Common myeloid progenitor, CD34-positive (primary cell): Measurements from ENCODE around the gene BCAR3.

Experiments
- CTCF ChIA-PET: fragments of 350-600 bp; sonication (Branson Sonifier 250); formaldehyde crosslinking; loops from one replicate; lab custom pipeline; 2021; ENCODE audit warnings: antibody characterized with exemption; lab: Charles Lee
- POLR2A ChIA-PET: fragments of 350-600 bp; sonication (Branson Sonifier 250); formaldehyde crosslinking; loops from one replicate; lab custom pipeline; 2021; ENCODE audit warnings: antibody characterized with exemption; lab: Charles Lee
- DNase-seq, 3 donors: peaks; one replicate each; pipeline versions ENCODE4 v3.0.0 to v3.0.0-alpha.2; 2013
- H3K27ac ChIP-seq, 2 experiments: 1 replicate in 1 of 2; 2 replicates in 1 of 2; pipeline ENCODE4 v1.7.0; 2013; ENCODE audit warnings: inconsistent platforms in 2 of 2, low read length in 2 of 2, mild to moderate bottlenecking in 2 of 2, low read depth in 1 of 2, moderate library complexity in 1 of 2; ENCODE audit not compliant: severe bottlenecking in 2 of 2, insufficient read depth in 1 of 2, poor library complexity in 1 of 2
- H3K27me3 ChIP-seq, 5 experiments: replicated peaks in 2 of 5; 1 replicate in 3 of 5; 2 replicates in 2 of 5; pipeline versions ENCODE4 v1.6.1 to v1.7.0; 2013; ENCODE audit warnings: low read length in 4 of 5, mild to moderate bottlenecking in 2 of 5, moderate library complexity in 2 of 5, inconsistent platforms in 1 of 5; ENCODE audit not compliant: insufficient read depth in 5 of 5, control insufficient read depth in 4 of 5
- H3K36me3 ChIP-seq, 4 experiments: 1 replicate in 2 of 4; 2 replicates in 2 of 4; pipeline versions ENCODE4 v1.6.1 to v1.7.0; 2013; ENCODE audit warnings: low read length in 3 of 4, control low read depth in 1 of 4, mild to moderate bottlenecking in 1 of 4; ENCODE audit not compliant: control insufficient read depth in 4 of 4, insufficient read depth in 4 of 4
- H3K4me1 ChIP-seq, 4 experiments: 1 replicate in 3 of 4; 2 replicates in 1 of 4; pipeline versions ENCODE4 v1.6.1 to v1.7.1; 2013; ENCODE audit warnings: low read length in 3 of 4, mild to moderate bottlenecking in 3 of 4, control low read depth in 1 of 4, inconsistent platforms in 1 of 4, moderate library complexity in 1 of 4; ENCODE audit not compliant: control insufficient read depth in 4 of 4, insufficient read depth in 4 of 4; ENCODE audit errors: control extremely low read depth in 1 of 4
- H3K4me3 ChIP-seq, 7 experiments: 1 replicate in 4 of 7; 2 replicates in 3 of 7; pipeline versions ENCODE4 v1.5.1 to v1.7.0; 2013; ENCODE audit warnings: mild to moderate bottlenecking in 7 of 7, low read length in 6 of 7, moderate library complexity in 6 of 7, inconsistent platforms in 2 of 7, low read depth in 2 of 7, control low read depth in 1 of 7; ENCODE audit not compliant: insufficient read depth in 4 of 7, control insufficient read depth in 1 of 7; ENCODE audit errors: extremely low read depth in 1 of 7
- H3K9me3 ChIP-seq, 5 experiments: 1 replicate in 4 of 5; 2 replicates in 1 of 5; pipeline versions ENCODE4 v1.6.1 to v1.7.1; 2013; ENCODE audit warnings: low read length in 4 of 5, mild to moderate bottlenecking in 2 of 5, inconsistent platforms in 1 of 5, low read depth in 1 of 5, moderate library complexity in 1 of 5; ENCODE audit not compliant: control insufficient read depth in 4 of 5, insufficient read depth in 2 of 5; ENCODE audit errors: control extremely low read depth in 1 of 5
- WGBS: methylation state at CpG from one replicate; pipeline ENCODE4 v1.1.5; 2013; ENCODE audit not compliant: insufficient coverage; 5-methylcytosine and 5-hydroxymethylcytosine counted together

Gene BCAR3

DNA sequence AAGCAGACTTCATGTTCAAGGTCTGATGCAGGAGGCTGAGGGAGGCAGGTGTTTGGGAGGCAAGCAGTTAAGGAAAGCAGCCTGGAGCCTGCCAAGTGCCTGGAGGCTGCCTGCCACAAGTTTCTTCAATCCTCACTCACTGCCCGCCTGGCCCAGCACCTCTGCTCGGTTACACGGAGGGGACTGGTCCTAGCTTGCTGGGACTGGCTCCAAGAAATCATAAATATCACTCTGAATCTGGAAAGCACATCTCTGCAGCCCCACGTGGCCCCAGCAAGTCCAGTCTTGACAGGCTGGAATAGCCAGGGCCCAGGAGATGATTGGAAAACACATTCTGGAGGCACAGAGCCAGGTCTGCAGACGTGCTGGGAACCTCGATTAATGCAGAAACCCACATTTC, 83.9 kb downstream of the BCAR3 start:
- no peaks in the 10 kb centered on the region for H3K27me3 ChIP-seq
- no peak for DNase-seq
- H3K36me3 ChIP-seq: no peaks in the 10 kb centered on the region
- no peak overlapping the region for H3K27ac ChIP-seq
- no peak overlapping the region for H3K4me3 ChIP-seq
- POLR2A ChIA-PET: no interaction called here
- 96% methylated on average over 4 of the region's 6 CpGs for WGBS
- H3K9me3 ChIP-seq: no peaks in the 10 kb centered on the region
- CTCF ChIA-PET: no interaction called here
- H3K4me1 ChIP-seq: peaks cover 0 to under 1% (median 0%) of the 10 kb centered on the region in 4 experiments

DNA sequence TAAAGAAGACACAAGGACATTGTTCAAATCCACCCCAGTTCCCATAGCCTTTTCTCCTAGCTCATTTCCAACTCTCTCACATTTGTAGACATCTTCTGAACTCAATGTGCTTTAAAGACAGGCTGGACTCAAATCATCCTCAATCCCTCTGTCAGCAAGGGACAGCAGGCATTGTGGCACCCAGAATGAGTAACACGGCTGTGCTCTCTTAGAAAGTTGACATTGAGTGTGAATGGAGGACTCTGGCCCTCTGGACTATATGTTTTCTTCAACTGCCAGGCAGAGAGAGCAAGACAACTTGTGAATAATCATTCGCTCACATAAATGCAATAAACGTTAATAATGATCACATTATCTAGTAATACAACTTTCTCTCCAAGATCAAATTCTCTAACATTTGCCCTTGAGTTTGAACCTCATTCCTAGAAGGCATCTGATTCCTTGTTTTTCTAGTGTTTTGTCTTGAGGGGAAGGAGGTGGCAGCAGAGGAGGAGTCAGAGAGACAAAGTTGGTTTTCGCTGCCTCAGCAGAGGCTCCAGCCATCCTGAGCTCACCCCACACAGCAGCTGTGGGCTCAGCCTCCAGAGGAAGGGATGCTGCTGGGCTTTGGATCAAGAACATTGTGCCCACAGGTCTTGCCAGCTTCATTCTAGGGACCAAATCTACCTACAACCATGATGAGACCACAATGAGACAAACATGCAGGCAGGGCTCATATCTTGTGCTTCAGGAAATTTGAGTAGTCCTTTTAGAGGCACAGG, 85.1 kb downstream of the BCAR3 start:
- no peak overlapping the region for H3K4me3 ChIP-seq
- H3K27ac ChIP-seq: no peak overlapping the region
- no peaks in the 10 kb centered on the region for H3K9me3 ChIP-seq
- ChIA-PET CTCF (interaction anchor here (0.7 to 1.8 kb wide), 2 partner anchors 9 to 33 kb away, joined by 3 to 4 read pairs; no protein-coding TSS in a partner anchor), POLR2A (interaction anchor here (0.7 kb wide), 1 partner anchor 9 kb away, joined by 3 read pairs; no protein-coding TSS in a partner anchor)
- H3K4me1 ChIP-seq: peaks cover 0 to 12% (median 10%) of the 10 kb centered on the region in 4 experiments
- no peaks in the 10 kb centered on the region for H3K36me3 ChIP-seq
- no peaks in the 10 kb centered on the region for H3K27me3 ChIP-seq
- 97% methylated on average over 4 of the region's 4 CpGs for WGBS
- no peak for DNase-seq

DNA sequence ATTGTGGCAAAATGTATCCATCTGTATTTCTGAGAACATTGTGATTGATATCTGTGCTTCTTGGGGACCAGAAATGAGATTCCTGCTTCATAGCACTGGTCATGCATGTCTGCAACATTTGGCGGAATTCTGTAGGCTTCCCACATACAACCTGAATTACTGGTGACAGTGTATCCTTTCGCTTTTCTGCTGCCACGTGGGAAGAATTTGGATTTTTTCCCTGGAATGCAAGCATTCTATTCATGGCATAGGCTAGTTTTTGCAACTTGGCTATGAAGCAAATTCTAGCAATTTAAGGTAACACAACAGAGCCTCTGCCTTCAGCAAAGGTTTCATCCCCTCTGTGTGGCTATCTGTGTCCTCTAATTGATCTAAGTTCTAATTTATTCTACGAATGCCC, 85.9 kb downstream of the BCAR3 start:
- Histone ChIP-seq H3K27ac (no peak overlapping the region), H3K36me3 (no peaks in the 10 kb centered on the region), H3K9me3 (no peaks in the 10 kb centered on the region), H3K4me1 (peaks cover under 1 to 19% (median 16%) of the 10 kb centered on the region in 4 experiments), H3K27me3 (no peaks in the 10 kb centered on the region), H3K4me3 (no peak overlapping the region)
- 100% methylated on average over 4 of the region's 4 CpGs for WGBS
- CTCF ChIA-PET: interaction anchor here (1.8 kb wide), 1 partner anchor 33 kb away, joined by 4 read pairs; no protein-coding TSS in a partner anchor
- POLR2A ChIA-PET: interaction anchor here (0.7 kb wide), 1 partner anchor 8 kb away, joined by 3 read pairs; no protein-coding TSS in a partner anchor
- DNase-seq: no peak

DNA sequence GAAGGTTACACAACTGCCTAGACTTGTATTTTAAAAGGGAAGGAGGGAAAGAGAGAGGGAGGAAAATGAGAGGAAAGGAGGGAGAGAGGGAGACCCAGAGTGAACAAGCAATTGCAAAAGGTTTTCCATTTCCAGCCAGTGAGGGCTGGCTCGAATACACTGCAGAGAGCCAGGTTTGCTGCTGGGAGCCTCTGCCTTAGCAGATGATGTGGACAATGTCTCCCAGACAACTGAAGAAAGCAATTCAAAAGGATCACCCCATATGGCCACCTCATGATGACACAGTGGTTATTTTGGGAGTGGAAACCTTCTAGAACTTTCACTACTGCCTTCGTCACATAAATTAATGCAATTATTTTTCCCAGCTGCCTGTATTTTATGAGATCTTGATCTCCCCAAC, 86.4 kb downstream of the BCAR3 start:
- peaks cover 3 to 22% (median 19%) of the 10 kb centered on the region in 4 experiments for H3K4me1 ChIP-seq
- CTCF ChIA-PET: interaction anchor here (1.8 kb wide), 1 partner anchor 34 kb away, joined by 4 read pairs; no protein-coding TSS in a partner anchor

DNA sequence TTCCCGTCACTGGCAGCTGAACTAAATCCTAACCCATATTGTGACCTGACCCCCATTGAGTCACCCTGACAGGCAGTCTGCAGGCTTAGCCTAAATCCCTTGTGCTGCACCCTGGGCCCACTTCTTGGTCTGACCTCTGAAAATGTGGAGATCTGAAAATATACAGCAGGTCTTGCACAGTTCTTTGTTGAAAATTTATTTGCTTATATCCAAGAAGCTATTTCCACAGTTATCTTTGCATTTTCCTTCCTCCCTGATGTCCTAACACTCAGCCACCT, 87.1 kb downstream of the BCAR3 start:
- H3K36me3 ChIP-seq: no peaks in the 10 kb centered on the region
- DNase-seq: no peak
- peaks cover 3 to 29% (median 21%) of the 10 kb centered on the region in 4 experiments for H3K4me1 ChIP-seq
- H3K27me3 ChIP-seq: no peaks in the 10 kb centered on the region
- H3K4me3 ChIP-seq: no peak overlapping the region
- CTCF ChIA-PET: interaction anchor here (1.8 kb wide), 1 partner anchor 35 kb away, joined by 4 read pairs; no protein-coding TSS in a partner anchor
- H3K9me3 ChIP-seq: no peaks in the 10 kb centered on the region
- WGBS: no CpG with 5 or more reads among the region's 1 CpG
- POLR2A ChIA-PET: no interaction called here
- H3K27ac ChIP-seq: no peak overlapping the region

More for the DNA sequence above, 86.4 kb downstream of the BCAR3 start:
- no peaks in the 10 kb centered on the region for H3K36me3 ChIP-seq
- no peak overlapping the region for H3K27ac ChIP-seq
- no peaks in the 10 kb centered on the region for H3K9me3 ChIP-seq
- 100% methylated on average over 1 of the region's 2 CpGs for WGBS
- no peak overlapping the region for H3K4me3 ChIP-seq
- no peaks in the 10 kb centered on the region for H3K27me3 ChIP-seq
- POLR2A ChIA-PET: no interaction called here
- DNase-seq: no peak

DNA sequence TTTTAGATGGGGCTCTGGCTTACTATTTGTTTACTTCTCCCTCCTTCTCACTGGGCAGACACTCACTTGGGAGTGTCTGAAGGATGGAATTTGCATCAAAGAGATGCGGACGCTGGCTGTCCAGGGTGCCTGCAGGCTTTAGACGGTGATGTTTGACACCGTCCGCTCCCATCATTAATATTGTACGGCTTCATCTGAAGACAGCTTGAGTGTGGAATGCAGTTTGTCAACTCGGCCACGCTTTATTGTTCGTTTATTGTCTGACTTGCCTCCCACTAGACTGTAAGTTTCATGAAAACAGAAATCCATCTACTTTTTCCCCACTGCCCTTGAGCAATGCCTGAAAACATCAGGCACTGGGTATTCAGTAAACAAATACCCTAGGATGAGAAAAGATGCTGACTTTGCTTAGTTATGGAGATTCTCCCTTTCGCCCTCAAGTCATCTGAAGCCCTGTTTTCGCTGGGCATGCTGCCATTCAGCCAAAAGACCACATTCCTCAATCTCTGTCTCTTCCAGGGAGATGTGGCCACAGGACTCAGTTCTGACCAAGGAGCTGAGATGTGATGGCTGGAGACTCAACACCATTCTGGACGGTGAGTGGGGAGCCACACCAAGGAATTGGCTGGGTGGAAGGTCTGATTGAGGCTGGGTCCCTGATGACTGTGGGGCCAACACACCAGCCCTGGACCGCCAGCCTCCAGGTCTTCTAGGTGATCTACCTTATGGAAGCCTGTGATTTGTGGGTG, 87.6 kb downstream of the BCAR3 start:
- H3K27me3 ChIP-seq: no peaks in the 10 kb centered on the region
- no peak overlapping the region for H3K4me3 ChIP-seq
- ChIA-PET POLR2A (no interaction called here), CTCF (interaction anchor here (1.2 kb wide), 1 partner anchor 147 kb away, joined by 3 read pairs; no protein-coding TSS in a partner anchor)
- H3K27ac ChIP-seq: no peak overlapping the region
- no peaks in the 10 kb centered on the region for H3K9me3 ChIP-seq
- 97% methylated on average over 11 of the region's 13 CpGs for whole genome bisulfite sequencing
- DNase-seq: no peak
- H3K36me3 ChIP-seq: no peaks in the 10 kb centered on the region
- peaks cover 3 to 34% (median 23%) of the 10 kb centered on the region in 4 experiments for H3K4me1 ChIP-seq
